BJ (cell line): ENCODE measurements around the gene CFAP100. TPM values are rescaled to one million over a fixed set of nuclear protein-coding genes. Genes with fewer than 3 reads are reported as not detected.

Experiments used
- CTCF ChIA-PET: fragments of 350-600 bp; formaldehyde crosslinking; extraction: SDS; loops from one replicate; lab custom pipeline; 2021; ENCODE audit warnings: antibody characterized with exemption, inconsistent platforms; lab: Yijun Ruan, JAX
- POLR2A ChIA-PET: fragments of 300-600 bp; sonication (Branson Sonifier 250); formaldehyde crosslinking; extraction: SDS; loops from one replicate; lab custom pipeline; 2021; ENCODE audit warnings: antibody characterized with exemption; lab: Charles Lee
- DNase-seq: peaks from one replicate; pipeline ENCODE4 v3.0.0-alpha.2; 2011; ENCODE audit warnings: low read depth
- H3K27me3 ChIP-seq: 2 replicates; pipeline ENCODE4 v1.6.0; 2011; ENCODE audit warnings: low read length; ENCODE audit not compliant: control insufficient read depth, insufficient read depth
- H3K36me3 ChIP-seq: 2 replicates; pipeline ENCODE4 v1.5.1; 2011; ENCODE audit warnings: low read length; ENCODE audit not compliant: control insufficient read depth, insufficient read depth
- H3K4me3 ChIP-seq: 2 replicates; pipeline ENCODE4 v1.5.1; 2011; ENCODE audit warnings: low read depth, mild to moderate bottlenecking, control low read depth, low read length
- polyA plus RNA-seq: library from polyadenylated mRNA; depleted of rRNA; stranded (reverse); fragments of >200 nt; gene quantifications from 2 replicates; pipeline ENCODE4 v1.2.3, GENCODE V29; 2011
- TF ChIP-seq, protein P1 (sequence below): IDR thresholded peaks from 2 replicates; pipeline ENCODE4 v1.5.1; 2011; ENCODE audit warnings: low read depth, mild to moderate bottlenecking, control low read depth, inconsistent platforms, low read length, moderate library complexity; ENCODE audit not compliant: insufficient read depth

The CFAP100 gene
- polyA plus RNA-seq, 1 experiment = not detected

DNA sequence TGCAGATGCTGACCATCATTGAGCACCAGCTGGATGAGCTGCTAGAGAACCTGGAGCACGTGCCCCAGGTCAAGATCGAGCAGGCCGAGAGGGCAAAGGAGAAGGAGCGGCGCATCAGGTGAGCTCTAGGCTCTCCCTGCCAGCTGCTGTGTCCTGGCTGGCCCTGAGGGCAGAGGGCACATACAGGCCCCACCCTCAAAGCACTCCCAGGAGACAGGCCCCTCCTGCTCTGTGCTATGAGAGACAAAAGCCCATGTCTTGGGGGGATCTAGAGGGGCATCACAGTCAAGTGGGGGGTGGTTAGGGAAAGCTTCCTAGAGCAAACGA, 39.5 kb downstream of the CFAP100 start:
- Histone ChIP-seq H3K27me3 (no peaks in the 10 kb centered on the region), H3K36me3 (peaks cover 5% of the 10 kb centered on the region), H3K4me3 (no peak overlapping the region)
- no peak for DNase-seq
- ChIA-PET POLR2A (no interaction called here), CTCF (no interaction called here)
- TF ChIP-seq, protein P1, sequence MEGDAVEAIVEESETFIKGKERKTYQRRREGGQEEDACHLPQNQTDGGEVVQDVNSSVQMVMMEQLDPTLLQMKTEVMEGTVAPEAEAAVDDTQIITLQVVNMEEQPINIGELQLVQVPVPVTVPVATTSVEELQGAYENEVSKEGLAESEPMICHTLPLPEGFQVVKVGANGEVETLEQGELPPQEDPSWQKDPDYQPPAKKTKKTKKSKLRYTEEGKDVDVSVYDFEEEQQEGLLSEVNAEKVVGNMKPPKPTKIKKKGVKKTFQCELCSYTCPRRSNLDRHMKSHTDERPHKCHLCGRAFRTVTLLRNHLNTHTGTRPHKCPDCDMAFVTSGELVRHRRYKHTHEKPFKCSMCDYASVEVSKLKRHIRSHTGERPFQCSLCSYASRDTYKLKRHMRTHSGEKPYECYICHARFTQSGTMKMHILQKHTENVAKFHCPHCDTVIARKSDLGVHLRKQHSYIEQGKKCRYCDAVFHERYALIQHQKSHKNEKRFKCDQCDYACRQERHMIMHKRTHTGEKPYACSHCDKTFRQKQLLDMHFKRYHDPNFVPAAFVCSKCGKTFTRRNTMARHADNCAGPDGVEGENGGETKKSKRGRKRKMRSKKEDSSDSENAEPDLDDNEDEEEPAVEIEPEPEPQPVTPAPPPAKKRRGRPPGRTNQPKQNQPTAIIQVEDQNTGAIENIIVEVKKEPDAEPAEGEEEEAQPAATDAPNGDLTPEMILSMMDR = no peak

DNA sequence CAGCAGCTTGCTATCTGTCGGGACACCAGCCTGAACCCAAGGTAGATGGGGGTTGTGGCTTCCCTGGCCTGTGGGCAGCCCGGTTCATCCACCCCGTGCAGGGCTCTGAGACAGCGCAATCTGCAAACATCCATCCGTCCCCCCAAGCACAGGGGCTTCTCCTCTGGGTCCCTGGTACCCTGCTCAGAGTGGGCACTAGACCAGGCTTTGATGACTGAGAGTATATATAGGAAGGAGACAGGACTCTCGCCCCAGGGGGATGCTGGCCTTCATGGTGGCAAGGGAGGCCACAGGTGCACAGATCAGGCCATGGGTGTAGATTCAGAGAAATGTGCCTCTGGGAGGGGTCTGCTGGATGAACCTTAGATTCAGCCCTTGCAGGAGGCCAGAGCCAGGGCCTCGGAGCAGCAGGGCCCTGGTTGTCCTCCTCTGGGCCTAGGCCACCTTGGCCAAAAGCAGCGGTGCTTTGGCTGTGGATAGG, 40.3 kb downstream of the CFAP100 start:
- Histone ChIP-seq H3K27me3 (no peaks in the 10 kb centered on the region), H3K36me3 (peaks cover 5% of the 10 kb centered on the region), H3K4me3 (no peak overlapping the region)
- POLR2A ChIA-PET = no interaction called here
- CTCF ChIA-PET = no interaction called here
- DNase-seq = no peak
- TF ChIP-seq, protein P1 = no peak

DNA sequence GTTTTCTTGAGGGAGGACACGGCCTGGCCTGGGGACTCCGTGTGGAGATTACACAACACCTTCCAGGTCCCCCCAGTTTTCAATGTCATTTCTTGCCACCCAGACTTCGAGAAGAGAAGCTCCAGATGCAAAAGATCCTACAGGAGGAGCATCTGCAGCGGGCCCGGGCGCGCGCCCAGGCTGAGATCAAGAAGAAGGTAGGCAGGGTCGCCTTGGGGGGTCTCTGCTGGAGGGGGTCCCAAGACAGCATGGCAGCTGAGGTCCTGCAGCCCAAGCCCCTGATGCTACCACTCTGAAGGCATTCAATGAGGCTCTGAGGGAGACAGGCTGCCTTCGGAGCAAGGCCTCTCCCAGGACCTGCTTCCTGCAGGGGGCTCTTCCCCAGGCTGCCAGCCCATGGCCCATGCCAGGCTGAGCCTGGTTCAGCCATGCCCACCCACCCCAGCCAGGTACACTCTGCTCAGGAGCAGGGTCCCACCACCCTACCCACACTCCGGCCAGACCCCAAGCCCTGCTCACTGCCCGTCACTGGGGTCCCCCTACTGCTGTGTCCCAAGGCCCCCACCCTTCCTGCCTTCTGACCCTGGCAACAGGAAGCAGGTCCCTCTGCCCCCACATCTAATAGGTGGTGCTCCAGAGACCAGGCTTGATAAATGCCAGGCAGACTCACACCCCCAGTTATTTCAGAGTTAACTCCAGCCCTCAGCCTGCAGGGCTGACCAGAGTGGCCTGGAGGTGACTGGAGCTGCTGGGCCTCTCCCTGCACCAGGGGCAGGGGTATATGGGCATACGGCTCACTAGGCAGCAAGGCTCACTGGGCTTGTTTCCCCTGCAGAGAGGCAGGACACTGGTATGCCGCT, 41.0 kb downstream of the CFAP100 start:
- Histone ChIP-seq H3K27me3 (no peaks in the 10 kb centered on the region), H3K36me3 (peaks cover 7% of the 10 kb centered on the region), H3K4me3 (no peak overlapping the region)
- CTCF ChIA-PET = no interaction called here
- DNase-seq = no peak
- TF ChIP-seq, protein P1 = no peak
- POLR2A ChIA-PET = no interaction called here

DNA sequence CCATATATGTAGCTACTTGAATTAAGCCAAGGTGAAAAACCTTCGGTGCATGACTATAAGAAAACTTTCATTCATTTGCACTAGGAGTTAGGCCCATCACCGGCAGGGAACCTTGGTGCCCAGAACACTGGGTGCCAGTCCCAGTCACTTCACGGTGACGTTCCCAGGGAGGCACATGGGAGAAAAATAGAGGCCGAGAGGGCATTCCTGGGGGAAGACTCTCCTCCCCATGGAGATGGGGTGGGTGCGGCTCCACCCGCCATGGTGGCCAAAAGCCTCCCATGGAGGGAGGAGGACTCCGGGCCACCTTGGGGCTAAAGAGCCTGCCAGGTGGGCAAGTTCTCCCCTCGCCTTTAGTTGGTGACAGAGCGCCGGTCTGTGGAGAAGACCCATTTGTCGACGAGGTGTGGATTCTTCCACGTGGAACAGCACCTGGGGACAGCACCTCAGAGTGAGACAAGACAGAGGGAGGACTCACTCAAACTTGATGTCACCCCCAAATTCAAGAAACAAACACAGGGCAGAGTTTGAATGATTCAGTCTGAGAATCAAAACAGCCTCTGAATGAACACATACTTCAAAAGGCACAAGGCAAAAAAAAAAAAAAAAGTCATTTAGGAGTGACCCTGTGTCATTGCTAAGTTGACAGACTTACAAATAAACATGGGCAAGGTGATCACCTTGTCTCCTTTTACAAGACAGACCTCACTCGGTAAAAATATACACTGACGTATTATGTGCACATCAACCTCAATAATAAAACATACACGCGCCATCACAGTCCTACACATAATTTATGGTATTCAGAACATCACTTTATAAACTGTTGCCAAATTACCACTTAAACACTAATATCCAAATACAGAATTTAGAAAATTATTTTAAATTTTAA, 42.4 kb downstream of the CFAP100 start:
- ChIA-PET POLR2A (no interaction called here), CTCF (no interaction called here)
- TF ChIP-seq, protein P1 = no peak

DNA sequence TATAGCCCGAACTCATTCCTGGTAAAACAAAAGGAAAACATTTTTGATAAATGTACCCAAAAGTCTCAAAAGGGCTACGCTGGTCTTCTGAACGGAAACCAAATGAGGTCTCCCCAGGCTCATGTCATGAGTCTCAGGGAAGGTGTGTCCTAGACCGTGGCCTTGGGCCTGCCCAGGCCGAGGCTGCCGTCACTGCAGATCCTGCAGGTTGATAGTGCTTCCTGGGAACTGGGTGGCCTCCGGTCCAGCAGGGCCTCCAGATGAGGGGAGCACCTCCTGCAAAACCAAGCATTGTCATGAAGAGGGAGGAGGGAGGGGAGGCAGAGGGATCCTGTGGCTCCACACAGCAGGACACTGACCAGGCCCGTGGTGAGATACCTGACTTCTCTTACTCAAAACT, 43.5 kb downstream of the CFAP100 start:
- ChIA-PET CTCF (no interaction called here), POLR2A (no interaction called here)

More for the DNA sequence above, 42.4 kb downstream of the CFAP100 start:
- H3K36me3 ChIP-seq = peaks cover 11% of the 10 kb centered on the region
- no peaks in the 10 kb centered on the region for H3K27me3 ChIP-seq
- no peak for DNase-seq
- no peak overlapping the region for H3K4me3 ChIP-seq

More for the DNA sequence above, 43.5 kb downstream of the CFAP100 start:
- H3K4me3 ChIP-seq = no peak overlapping the region
- no peak for DNase-seq
- H3K36me3 ChIP-seq = peaks cover 11% of the 10 kb centered on the region
- no peaks in the 10 kb centered on the region for H3K27me3 ChIP-seq
- TF ChIP-seq, protein P1 = no peak
